Mesenteric fat pad (tissue), 1 donor: Measurements from ENCODE around the gene SFMBT1. TPM values are rescaled to one million over a fixed set of nuclear protein-coding genes. Genes with fewer than 3 reads are reported as not detected.

Experiments used
- DNase-seq: peaks from one replicate; pipeline ENCODE4 v3.0.0-alpha.2; 2020; ENCODE audit warnings: low spot score
- total RNA-seq: library from RNA; stranded (reverse); fragmentation: NEBNext Ultra II Directional; extraction: Animal tissue kit (Norgen Biotek cat#: 25700); gene quantifications from one replicate; pipeline ENCODE4 v1.2.1, GENCODE V29; 2021
- donor health status: DM: yes; HTN: yes; CAD: no.

SFMBT1 gene
- total RNA-seq, 1 donor from 2014 or later: 8.9 TPM

GRCh38 chr3:53003320-53003719 lies 42.6 kb downstream of the SFMBT1 start:
- DNase-seq: no peak

- no peak for DNase-seq
Measured at GRCh38 chr3:52998771-52999513, 46.9 kb downstream of the SFMBT1 start.

DNA sequence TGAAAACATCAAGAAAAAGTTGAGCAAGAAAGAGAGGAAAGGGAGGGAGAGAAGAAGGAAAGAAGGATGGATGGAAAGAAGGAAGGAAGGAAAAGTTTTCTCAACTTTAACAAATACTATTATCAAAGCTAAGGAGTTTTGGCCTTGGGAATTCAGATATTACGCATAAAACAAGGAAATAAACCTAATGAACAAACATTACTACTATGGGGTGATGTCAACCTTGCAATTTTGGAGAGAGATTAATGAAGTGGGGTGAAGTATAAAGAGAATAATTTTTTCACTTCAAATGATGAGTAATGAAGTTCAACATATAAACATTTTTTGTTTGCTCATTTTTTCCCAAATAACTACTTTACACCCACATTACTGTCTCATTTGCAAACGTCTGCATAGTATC lies 55.2 kb downstream of the SFMBT1 start:
- DNase-seq: no peak

DNA sequence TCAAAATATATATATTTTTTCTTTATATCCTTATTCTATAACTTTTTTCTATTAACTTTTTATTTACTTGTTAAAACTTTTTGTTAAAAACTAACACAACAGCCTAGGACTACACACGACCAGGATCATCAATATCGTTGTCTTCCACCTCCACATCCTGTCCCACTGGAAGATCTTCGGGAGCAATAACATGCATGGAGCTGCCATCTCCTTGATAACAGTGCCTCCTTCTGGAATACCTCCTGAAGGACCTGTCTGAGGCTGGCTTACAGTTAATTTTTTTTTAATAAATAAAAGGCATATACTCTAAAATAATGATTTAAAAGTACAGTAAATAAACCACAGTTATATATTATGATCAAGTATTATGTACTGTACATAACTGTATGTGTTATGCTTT lies 58.9 kb downstream of the SFMBT1 start:
- no peak for DNase-seq

DNA sequence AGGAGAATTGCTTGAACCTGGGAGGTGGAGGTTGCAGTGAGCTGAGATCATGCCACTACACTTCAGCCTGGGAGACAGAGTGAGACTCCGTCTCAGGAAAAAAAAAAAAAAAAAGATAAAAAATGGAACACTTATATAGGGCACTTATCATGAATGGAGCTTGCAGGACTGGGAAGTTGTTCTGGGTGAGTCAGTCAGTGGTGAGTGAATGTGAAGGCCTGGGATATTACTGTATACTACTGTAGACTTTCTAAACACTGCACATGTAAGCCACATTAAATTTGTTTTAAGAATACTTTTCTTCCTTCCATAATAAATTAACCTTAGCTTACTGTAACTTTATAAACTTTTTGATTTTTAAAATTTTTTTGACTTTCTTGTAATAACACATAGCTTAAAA lies 59.8 kb downstream of the SFMBT1 start:
- DNase-seq: no peak

- DNase-seq: no peak
Measured at GRCh38 chr3:52983828-52984227, 62.0 kb downstream of the SFMBT1 start.

- DNase-seq: no peak
Measured at GRCh38 chr3:52983336-52983807, 62.5 kb downstream of the SFMBT1 start.

DNA sequence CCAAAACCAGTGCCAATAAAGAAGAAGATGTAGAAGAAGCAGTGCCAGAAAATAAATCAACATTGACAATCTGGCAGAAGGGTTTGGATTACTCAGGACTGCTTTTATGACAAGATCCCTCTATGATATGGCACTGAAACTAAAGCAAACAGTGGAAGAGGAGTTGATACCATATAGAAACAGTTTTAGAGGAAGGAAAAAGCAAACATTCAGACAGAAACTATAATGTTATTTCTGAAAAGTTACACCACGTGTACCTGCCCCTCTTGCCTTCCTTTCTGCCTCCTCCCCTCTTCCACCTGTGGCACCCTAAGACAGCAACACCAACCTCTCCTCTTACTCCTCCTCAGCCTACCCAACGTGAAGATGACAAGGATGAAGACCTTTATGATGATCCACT lies 63.0 kb downstream of the SFMBT1 start:
- DNase-seq: no peak

- no peak for DNase-seq
Measured at GRCh38 chr3:52979190-52979983, 66.5 kb downstream of the SFMBT1 start.

- DNase-seq: no peak
Measured at GRCh38 chr3:52978109-52978754, 67.6 kb downstream of the SFMBT1 start.

- DNase-seq: no peak
Measured at GRCh38 chr3:52973806-52974205, 72.1 kb downstream of the SFMBT1 start.

DNA sequence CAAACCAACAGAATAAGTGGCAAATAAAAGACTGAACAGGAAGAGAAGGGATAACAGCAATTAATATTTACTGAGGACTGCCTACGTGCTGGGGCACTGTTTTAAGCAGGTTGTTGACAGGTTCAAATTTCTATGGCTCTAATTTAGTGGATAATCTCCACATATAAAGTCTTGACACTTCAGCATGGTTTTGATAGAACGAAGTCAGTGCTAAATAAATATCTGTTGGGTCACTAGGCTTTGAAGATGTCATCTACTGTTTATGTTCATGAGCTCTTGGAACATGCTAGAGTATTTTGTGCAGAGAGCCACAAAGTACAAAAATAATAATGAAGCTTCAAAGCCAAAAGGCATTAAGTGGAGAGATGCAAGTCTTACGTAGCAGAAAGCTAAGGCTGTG lies 74.0 kb downstream of the SFMBT1 start:
- no peak for DNase-seq

DNA sequence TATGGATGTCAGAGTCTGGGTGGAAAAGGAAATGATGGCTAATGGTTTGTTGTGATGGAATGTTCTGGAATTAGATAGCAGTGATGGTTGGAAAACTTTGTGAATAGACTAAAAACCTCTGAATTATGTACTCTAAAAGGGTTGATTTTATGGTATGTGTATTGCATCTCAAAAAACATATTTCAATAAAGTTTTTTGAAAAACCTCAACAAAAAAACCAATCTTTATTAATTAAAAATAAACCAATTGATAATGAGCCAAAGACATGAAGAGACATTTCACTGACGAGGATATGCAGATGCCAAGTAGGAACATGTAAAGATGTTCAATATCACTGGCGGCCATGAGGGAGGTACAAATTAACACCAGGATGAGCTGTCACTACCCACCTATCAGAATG lies 78.5 kb downstream of the SFMBT1 start:
- no peak for DNase-seq

DNA sequence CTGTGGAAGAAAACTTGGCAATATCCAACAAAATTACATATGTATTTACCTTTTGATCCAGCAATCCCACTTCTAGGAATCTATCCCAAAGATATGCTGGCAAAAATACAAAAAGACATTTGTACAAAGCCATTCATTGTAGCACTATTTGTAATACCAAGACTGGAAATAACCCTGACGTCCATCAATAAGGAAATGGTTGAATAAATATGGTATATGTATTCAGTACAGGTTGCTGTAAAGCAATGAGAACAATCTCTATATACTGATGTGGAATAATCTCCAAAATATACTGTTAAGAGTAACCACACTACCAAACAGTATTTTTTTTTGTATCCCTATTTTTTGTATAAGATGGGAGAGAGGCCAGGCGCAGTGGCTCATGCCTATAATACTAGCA lies 83.7 kb downstream of the SFMBT1 start:
- no peak for DNase-seq

DNA sequence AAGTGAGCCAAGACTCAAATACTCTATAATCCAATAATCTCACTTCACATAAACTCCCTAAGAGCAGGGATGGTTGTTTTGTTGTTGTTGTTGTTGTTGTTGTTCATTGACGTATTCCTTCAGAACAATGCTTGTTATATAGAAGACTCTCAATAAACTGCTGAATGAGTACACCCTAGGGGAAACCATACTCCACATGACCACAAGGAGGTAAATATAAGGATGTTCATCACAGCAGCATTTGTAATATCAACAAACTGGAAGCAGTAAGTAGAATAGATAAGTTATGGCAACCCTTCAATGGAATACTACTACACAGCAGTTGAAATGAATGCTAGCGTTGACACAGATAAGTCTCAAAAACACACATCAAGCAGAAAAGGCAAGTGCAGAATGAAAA lies 86.1 kb downstream of the SFMBT1 start:
- no peak for DNase-seq

DNA sequence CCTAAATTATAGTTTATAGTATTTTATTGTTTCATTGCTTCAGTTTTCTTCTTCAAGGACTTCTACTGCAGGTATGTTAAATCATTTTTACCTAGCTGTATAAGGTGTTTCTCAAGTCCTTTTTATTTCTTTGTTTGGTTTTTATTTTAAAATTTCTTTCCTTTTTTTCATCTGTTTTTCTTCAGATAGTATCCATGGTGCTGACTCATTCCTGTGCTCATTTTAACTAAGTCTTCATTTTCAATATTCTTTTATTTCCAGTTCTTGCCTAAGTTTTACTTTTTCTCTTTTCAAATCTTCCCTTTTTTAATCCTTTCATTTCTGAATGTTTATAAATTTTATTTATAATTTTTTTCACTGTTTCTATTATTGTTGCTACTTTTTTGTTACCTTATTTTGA lies 106.3 kb downstream of the SFMBT1 start:
- DNase-seq: no peak

- DNase-seq: no peak
Measured at GRCh38 chr3:52934630-52935530, 111.0 kb downstream of the SFMBT1 start.

- no peak for DNase-seq
Measured at GRCh38 chr3:52931889-52932288, 114.0 kb downstream of the SFMBT1 start.

GRCh38 chr3:52931328-52931727 lies 114.5 kb downstream of the SFMBT1 start:
- DNase-seq: no peak

- DNase-seq: no peak
Measured at GRCh38 chr3:52930748-52931147, 115.1 kb downstream of the SFMBT1 start.

DNA sequence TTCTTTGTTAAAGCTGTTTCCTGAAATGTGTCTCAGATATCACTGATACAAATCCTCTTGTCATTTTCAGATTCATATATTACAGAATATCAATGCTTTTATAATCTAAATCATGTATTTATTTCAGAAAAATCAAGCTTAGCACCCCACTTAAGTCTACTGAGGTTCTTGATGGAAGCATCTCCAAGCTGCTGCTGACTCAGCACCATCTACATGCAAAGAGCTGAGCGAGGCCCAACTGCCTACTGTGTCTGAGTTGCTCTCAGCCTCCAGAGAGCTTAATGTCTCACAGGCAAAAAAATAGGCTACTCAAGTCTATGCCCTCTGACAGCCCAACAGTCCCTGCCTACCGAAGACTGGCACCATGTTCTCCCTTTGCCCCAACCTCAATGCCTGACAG lies 119.3 kb downstream of the SFMBT1 start:
- DNase-seq: no peak
